GM10266 (cell line): ENCODE results near the gene CCNG1.
A peak's percentile ranks its signal among the peaks of the same experiment; 100 is the strongest.

ENCODE experiments used
- DNase-seq: peaks from one replicate; pipeline ENCODE4 v3.0.0; 2012; ENCODE audit errors: extremely low spot score
- TF ChIP-seq, protein P1 (sequence below): IDR thresholded peaks from 2 replicates; pipeline ENCODE4 v1.5.1; 2012; ENCODE audit warnings: mild to moderate bottlenecking, low read depth; ENCODE audit not compliant: control insufficient read depth, insufficient read depth; ENCODE audit errors: missing control alignments

CCNG1 gene

DNA sequence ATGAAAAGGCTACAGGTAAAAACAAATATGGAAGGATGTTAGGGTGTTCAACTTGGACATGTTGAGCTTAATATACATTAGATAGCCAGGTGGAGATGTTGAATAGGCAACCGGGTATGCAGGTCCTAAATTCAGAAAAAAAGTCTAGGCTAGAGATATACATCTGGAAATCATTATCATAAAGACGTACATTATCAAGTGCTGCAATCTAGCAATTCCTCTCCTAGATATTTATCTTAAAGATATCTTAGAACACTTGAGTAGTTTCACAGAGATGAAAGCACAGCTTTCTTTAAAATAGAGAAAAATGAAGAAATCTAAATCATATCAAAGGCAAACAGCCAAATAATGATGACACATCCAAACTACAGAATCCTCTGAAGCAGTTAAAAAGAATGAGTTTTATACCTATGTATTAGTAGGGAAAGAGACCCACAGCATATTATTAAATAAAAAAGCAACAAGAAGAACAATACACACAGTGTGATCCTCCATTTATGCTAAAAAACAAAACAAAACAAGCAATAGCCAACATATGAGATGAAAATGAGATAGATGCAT, 18.7 kb downstream of the CCNG1 start:
- no peak for DNase-seq
- TF ChIP-seq, protein P1, sequence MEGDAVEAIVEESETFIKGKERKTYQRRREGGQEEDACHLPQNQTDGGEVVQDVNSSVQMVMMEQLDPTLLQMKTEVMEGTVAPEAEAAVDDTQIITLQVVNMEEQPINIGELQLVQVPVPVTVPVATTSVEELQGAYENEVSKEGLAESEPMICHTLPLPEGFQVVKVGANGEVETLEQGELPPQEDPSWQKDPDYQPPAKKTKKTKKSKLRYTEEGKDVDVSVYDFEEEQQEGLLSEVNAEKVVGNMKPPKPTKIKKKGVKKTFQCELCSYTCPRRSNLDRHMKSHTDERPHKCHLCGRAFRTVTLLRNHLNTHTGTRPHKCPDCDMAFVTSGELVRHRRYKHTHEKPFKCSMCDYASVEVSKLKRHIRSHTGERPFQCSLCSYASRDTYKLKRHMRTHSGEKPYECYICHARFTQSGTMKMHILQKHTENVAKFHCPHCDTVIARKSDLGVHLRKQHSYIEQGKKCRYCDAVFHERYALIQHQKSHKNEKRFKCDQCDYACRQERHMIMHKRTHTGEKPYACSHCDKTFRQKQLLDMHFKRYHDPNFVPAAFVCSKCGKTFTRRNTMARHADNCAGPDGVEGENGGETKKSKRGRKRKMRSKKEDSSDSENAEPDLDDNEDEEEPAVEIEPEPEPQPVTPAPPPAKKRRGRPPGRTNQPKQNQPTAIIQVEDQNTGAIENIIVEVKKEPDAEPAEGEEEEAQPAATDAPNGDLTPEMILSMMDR = no peak

DNA sequence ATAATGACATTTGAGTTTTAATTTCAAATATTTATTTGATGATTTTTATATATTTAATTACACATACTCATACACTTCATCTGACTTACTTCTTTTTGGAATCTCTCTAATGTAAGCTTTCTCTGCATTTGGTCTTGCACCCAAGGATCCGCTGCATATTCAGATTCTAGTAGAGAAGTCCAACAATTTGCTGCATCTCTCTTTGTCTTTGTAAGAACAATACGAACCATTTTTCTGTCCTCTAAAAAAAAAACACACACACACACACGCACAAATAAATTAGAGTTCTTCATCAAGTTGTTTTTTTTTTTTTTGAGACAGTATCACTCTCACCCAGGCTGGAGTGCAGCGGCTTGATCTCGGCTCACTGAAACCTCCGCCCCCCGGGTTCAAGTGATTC, 19.4 kb downstream of the CCNG1 start:
- TF ChIP-seq, protein P1 = no peak
- no peak for DNase-seq

DNA sequence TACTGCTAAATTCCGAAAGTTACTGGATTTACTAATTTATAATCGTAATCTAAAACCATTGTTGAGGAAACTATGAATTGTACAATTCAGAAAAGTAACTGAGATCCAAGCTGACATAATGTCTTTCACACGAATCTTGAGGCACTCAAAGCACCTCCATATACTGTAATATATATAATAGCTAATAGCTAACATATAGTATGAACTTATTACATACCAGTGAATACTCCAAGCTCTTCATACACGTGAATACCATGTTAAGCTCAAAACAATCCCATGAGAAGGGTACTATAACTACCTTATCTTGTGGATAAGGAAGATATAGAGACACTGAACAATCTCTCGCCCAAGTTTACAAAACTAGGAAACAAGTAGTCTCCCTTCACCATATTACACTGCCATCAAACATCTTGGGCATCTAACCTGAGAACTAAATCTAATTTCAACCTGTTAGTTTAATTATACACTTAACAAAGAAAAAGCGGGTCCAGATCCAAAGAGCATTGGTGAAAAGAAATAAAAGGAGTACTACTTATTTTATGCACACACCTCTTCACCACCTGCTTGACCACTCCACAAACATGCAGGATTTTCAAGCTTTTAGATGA, 21.5 kb downstream of the CCNG1 start:
- DNase-seq = no peak
- TF ChIP-seq, protein P1 = no peak

DNA sequence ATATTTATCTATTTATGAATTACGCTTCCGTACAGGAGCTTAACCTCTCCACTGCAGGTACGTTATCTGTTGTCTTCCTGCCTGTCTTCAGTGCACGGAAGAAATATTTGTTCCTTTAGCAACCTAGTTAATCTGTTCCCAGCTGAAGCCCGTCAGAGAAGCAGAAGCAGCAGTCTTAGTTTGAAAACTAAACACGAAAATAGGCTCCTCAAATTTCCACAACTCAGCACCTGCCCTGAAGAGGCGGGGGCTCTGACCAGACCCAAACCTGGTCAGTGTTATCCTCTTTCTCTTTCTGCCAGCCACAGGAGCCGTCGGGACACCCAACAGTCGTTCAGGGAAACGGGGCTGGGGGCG, 22.0 kb downstream of the CCNG1 start:
- TF ChIP-seq, protein P1 = no peak

DNA sequence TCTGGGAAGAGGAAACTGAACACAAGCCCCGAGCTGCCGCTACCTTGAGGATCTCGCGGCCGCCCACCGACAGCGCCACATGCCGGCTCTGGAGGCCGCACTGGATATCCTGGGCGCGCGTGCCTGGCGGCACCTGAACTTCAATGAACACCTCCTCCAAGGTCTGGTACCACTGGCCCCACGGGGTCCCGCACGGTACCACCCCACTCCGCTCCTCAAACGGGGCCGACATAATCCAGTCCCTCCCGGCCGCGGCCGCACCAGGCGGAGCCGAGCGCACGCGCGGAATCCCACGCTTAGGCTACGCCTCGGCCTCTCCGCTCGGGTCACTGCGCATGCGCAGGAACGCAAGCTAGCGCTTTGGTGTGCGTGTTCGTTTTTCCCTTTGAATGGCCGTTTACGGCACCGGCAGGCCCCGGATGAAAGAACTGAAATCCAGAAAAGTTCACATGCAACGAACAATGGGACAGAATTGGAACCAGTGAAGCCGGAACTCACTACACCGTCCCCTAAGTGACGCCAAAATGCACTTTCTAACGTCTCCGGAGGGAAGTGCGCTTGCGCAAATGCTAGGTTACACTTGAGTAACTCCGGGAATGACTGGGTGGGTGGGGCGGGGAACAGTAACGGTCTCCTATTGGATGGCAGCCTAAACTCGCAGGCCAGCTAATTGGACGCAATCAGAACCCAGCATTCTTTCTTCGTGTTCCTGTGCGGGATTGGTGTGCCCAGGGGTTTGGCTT, 22.6 kb downstream of the CCNG1 start, which contains the start of gene NUDCD2:
Gene NUDCD2, minus strand, starts transcription at position 284 of the 743 bp plus-strand sequence. Its CDS starts 52 bp downstream, at position 232.
- TF ChIP-seq, protein P1 = peak; percentile 28
- peak; percentile 85 for DNase-seq

More for the DNA sequence above, 22.0 kb downstream of the CCNG1 start:
- no peak for DNase-seq

DNA sequence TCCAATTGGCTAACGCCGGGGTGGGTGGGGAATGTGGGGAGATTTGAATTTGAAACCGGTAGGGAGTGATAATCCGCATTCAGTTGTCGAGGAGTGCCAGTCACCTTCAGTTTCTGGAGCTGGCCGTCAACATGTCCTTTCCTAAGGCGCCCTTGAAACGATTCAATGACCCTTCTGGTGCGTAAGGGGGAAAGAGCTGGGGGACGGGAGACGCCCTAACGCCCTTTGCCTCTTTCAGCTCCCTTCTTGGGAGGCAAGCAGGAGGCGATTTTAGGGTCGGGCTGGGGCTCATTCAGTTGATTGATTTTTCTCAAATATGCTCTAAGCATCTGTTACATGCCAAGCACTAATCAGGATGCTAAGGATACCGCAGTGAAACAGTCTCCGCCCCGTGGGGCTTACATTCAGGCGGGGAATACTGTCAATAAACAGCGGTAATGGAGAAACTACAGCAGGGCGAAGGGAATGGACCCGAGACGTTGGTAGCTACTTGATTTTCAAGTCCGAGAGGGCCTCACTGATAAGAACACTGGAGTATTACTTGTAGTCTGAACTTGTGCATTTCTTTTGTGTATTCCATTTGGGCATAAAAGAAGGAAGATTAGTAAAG, 23.3 kb downstream of the CCNG1 start, which contains the start of gene HMMR:
Gene HMMR, plus strand, starts transcription at position 71 of the 610 bp plus-strand sequence. Its CDS starts 61 bp downstream, at position 132.
- DNase-seq = no peak
- TF ChIP-seq, protein P1 = no peak

DNA sequence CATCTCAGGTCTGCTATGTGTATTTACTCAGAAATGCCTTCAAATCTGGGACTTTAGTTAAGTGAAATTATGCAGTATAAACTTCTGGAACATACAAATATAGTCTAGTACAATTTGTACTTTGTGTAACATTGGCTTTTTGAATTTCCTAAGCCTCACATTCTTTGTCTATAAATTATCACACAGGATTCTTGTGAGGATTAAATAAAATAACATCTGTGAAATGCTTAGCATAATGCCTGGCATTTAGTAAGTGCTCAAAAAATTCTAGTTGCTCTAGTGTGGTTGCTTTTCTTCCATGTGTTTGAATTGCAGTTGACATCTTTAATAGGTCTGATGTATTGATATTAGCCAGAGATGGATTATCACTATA, 25.7 kb downstream of the CCNG1 start:
- DNase-seq = no peak
- TF ChIP-seq, protein P1 = no peak
